HepG2 (cell line): ENCODE data around the gene PIWIL4. TPM values are rescaled to one million over a fixed set of nuclear protein-coding genes. Genes with fewer than 3 reads are reported as not detected.

ENCODE experiments used
- ATAC-seq: fragments of 200-7000 bp; cut with Tn5 transposase; 3 replicates; pipeline ENCODE4 v1.9.1; 2020; ENCODE audit warnings: mild to moderate bottlenecking, moderate library complexity
- BruUV-seq: library from RNA; stranded (reverse); fragments of 400-500 nt; replicated peaks from 2 replicates; lab custom pipeline; 2021; lab: Mats Ljungman, UMichigan
- CTCF ChIA-PET: fragments of 300-600 bp; formaldehyde crosslinking; extraction: SDS; loops from one replicate; lab custom pipeline; 2021; ENCODE audit warnings: low total read pairs, inconsistent platforms, low intra/inter-chr PET ratio; lab: Yijun Ruan, JAX
- POLR2A ChIA-PET: fragments of 350-600 bp; sonication (Branson Sonifier 250); formaldehyde crosslinking; loops from one replicate; lab custom pipeline; 2020; ENCODE audit warnings: antibody characterized with exemption, inconsistent platforms; lab: Yijun Ruan, JAX
- DNase-seq: peaks from one replicate; pipeline ENCODE4 v3.0.0-alpha.2; 2015; ENCODE audit warnings: low spot score
- FAIRE-seq: peaks from 3 replicates; lab custom pipeline; 2011; peaks lifted over from hg19 to GRCh38; lab: Jason Lieb, UNC
- H2AFZ ChIP-seq: one replicate; pipeline ENCODE4 v1.6.1; 2011; ENCODE audit warnings: low read length, inconsistent platforms
- H3K27ac ChIP-seq: fragments of 300-600 bp; 3 replicates; pipeline ENCODE4 v1.8.0; 2011; ENCODE audit warnings: mixed run types, mild to moderate bottlenecking, mixed read lengths, low read length, inconsistent platforms; ENCODE audit not compliant: insufficient read depth; ENCODE audit errors: extremely low read length
- H3K27me3 ChIP-seq, 2 experiments: fragments of 200-600 bp in 1 of 2; 2 replicates in 1 of 2; 3 replicates in 1 of 2; pipeline versions ENCODE4 v1.6.0 to v1.8.0; 2011; ENCODE audit warnings: low read length in 2 of 2, mild to moderate bottlenecking in 2 of 2, moderate library complexity in 2 of 2, inconsistent platforms in 1 of 2; ENCODE audit not compliant: insufficient read depth in 2 of 2, control insufficient read depth in 1 of 2
- H3K36me3 ChIP-seq, 2 experiments: fragments of 200-600 bp in 1 of 2; replicated peaks in 1 of 2; 2 replicates in 1 of 2; 3 replicates in 1 of 2; pipeline versions ENCODE4 v1.5.1 to v1.8.0; 2011; ENCODE audit warnings: low read length in 2 of 2, inconsistent platforms in 1 of 2; ENCODE audit not compliant: insufficient read depth in 2 of 2, control insufficient read depth in 1 of 2
- H3K4me1 ChIP-seq: 2 replicates; pipeline ENCODE4 v1.5.1; 2012; ENCODE audit warnings: low read length, inconsistent platforms; ENCODE audit not compliant: insufficient read depth
- H3K4me2 ChIP-seq: 2 replicates; pipeline ENCODE4 v1.6.0; 2011; ENCODE audit warnings: low read depth, low read length, inconsistent platforms
- H3K4me3 ChIP-seq, 3 experiments: fragments of 200-600 bp in 1 of 3; sonication (generic), shearing (Covaris generic) in 1 of 3; replicated peaks in 1 of 3; 2 replicates each; pipeline ENCODE4 v1.5.1; 2011 to 2016; ENCODE audit warnings: low read length in 3 of 3, inconsistent platforms in 2 of 3, low read depth in 2 of 3, mild to moderate bottlenecking in 2 of 3, control low read depth in 1 of 3, mixed read lengths in 1 of 3; ENCODE audit not compliant: insufficient read depth in 1 of 3
- H3K79me2 ChIP-seq: one replicate; pipeline ENCODE4 v1.6.1; 2011; ENCODE audit warnings: low read length, inconsistent platforms; ENCODE audit not compliant: insufficient read depth
- H3K9ac ChIP-seq: 2 replicates; pipeline ENCODE4 v1.6.0; 2011; ENCODE audit warnings: mild to moderate bottlenecking, low read depth, low read length, inconsistent platforms; ENCODE audit not compliant: insufficient read depth
- H3K9me3 ChIP-seq: 2 replicates; pipeline ENCODE4 v1.5.1; 2012; ENCODE audit warnings: mild to moderate bottlenecking, low read length
- H4K20me1 ChIP-seq: 2 replicates; pipeline ENCODE4 v1.6.0; 2011; ENCODE audit warnings: inconsistent platforms, mild to moderate bottlenecking, low read length, moderate library complexity; ENCODE audit not compliant: insufficient read depth
- EP300 ChIP-seq, 3 experiments: sonication (generic) in 1 of 3; formaldehyde crosslinking in 1 of 3; IDR thresholded peaks; 2 replicates each; pipeline versions ENCODE4 v1.5.1 to v1.6.1; 2011 to 2020; ENCODE audit warnings: low read depth in 2 of 3, low read length in 2 of 3, borderline replicate concordance in 1 of 3, improper control_type of control experiment in 1 of 3, mild to moderate bottlenecking in 1 of 3, missing genetic modification reagents in 1 of 3, moderate library complexity in 1 of 3
- REXO4 ChIP-seq: sonication (generic); formaldehyde crosslinking; IDR thresholded peaks from 2 replicates; pipeline ENCODE4 v1.8.0; 2022; ENCODE audit warnings: missing genetic modification reagents, mild to moderate bottlenecking, borderline replicate concordance
- ZNF709 ChIP-seq: sonication (generic); formaldehyde crosslinking; IDR thresholded peaks from 2 replicates; pipeline ENCODE4 v1.5.0; 2020; ENCODE audit warnings: mild to moderate bottlenecking, missing genetic modification reagents
- ZNF777 ChIP-seq: sonication (generic); formaldehyde crosslinking; IDR thresholded peaks from 2 replicates; pipeline ENCODE4 v1.4.0; 2020; ENCODE audit warnings: missing genetic modification reagents
- WGBS: methylation state at CpG from one replicate; pipeline ENCODE4 v1.1.6; 2017; ENCODE audit warnings: low lambda C conversion rate; 5-methylcytosine and 5-hydroxymethylcytosine counted together
- in situ Hi-C: cut with HindIII; loops from 2 replicates; pipeline ENCODE4 v1.10.0; 2017; ENCODE audit warnings: low pct_unique_long_range_greater_than_20kb; ENCODE audit not compliant: extremely low pct_ligation_motif_present
- intact Hi-C: fragments of 100-400 bp; cut with micrococcal nuclease; formaldehyde crosslinking; loops from one replicate; pipeline ENCODE4 v1.10.0; 2022; ENCODE audit not compliant: unreplicated experiment
- polyA plus RNA-seq, 8 experiments: library from polyadenylated mRNA; depleted of rRNA in 3 of 8; stranded (reverse) in 7 of 8; unstranded in 1 of 8; fragments of >200 nt; fragmentation: Illumina TruSeq in 4 of 8; extraction: Trizol in 4 of 8; gene quantifications; 2 replicates each; pipeline versions ENCODE4 v1.2.1 to v1.2.3, GENCODE V29; 2011 to 2016; ENCODE audit warnings: low read depth in 4 of 8, missing spikeins in 1 of 8, mixed read lengths in 1 of 8; ENCODE audit not compliant: insufficient read depth in 1 of 8
- total RNA-seq, 5 experiments: library from RNA; depleted of rRNA; stranded (reverse); fragments of >200 nt; fragmentation: Illumina TruSeq; extraction: Trizol; gene quantifications; 2 replicates each; pipeline ENCODE4 v1.2.3, GENCODE V29; 2016; ENCODE audit warnings: low read depth in 1 of 5
- TF ChIP-seq, protein P1 (sequence below): sonication (generic); formaldehyde crosslinking; IDR thresholded peaks from 2 replicates; pipeline ENCODE4 v1.8.0; 2022; ENCODE audit warnings: mild to moderate bottlenecking, missing genetic modification reagents, borderline replicate concordance
- TF ChIP-seq, protein P2 (sequence below): sonication (generic); formaldehyde crosslinking; IDR thresholded peaks from 2 replicates; pipeline ENCODE4 v1.4.0; 2020; ENCODE audit warnings: missing genetic modification reagents, borderline replicate concordance
- TF ChIP-seq, protein P3 (sequence below): sonication (generic); formaldehyde crosslinking; IDR thresholded peaks from 2 replicates; pipeline ENCODE4 v1.9.0; 2022; ENCODE audit warnings: missing genetic modification reagents, mild to moderate bottlenecking, borderline replicate concordance
- TF ChIP-seq, protein P4 (sequence below): sonication (generic); formaldehyde crosslinking; conservative IDR thresholded peaks from 2 replicates; pipeline ENCODE4 v1.5.0; 2020; ENCODE audit warnings: missing genetic modification reagents
- TF ChIP-seq, protein P5 (sequence below), 2 experiments: sonication (generic) in 1 of 2; formaldehyde crosslinking in 1 of 2; IDR thresholded peaks; 2 replicates each; pipeline versions ENCODE4 v1.4.0 to v1.6.1; 2018 to 2020; ENCODE audit warnings: missing genetic modification reagents in 2 of 2, borderline replicate concordance in 1 of 2, low read depth in 1 of 2, mild to moderate bottlenecking in 1 of 2, missing biosample characterization in 1 of 2
- TF ChIP-seq, protein P6 (sequence below): sonication (generic); formaldehyde crosslinking; IDR thresholded peaks from 2 replicates; pipeline ENCODE4 v1.4.0; 2020; ENCODE audit warnings: mild to moderate bottlenecking, missing genetic modification reagents

PIWIL4 gene
- total and polyA plus RNA-seq, 2 of the 13 experiments (the other 11 are each of a cell fraction or from before 2014, with no cell fraction given): 0.08 TPM; not detected in 1

DNA sequence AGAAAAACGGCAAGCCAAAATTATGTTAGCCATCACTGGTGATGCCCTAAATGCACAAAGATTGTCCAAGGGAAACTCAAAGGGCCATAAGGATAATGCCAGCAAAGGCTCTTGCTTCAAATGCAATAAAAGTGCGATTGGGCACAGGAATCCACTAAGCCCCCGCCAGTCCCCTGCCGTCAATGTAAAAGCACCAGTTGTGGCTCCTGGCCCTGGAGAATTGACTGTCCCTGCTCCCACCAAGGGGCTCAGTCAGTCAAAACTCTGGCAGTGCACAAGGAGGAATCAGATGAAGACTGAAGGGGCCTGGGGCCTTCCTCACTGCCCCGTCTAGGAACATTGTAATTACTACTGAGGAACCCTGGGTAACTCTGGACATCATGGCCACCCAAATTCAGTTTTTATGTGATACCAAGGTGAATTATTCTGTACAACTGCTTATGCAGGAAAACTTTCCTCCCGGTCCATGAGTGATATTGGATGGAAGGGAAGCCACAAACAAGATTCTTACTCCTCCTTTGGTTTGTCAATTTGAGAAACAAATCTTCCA, 85.6 kb downstream of the PIWIL4 start:
- in situ Hi-C loops: no loop called here
- intact Hi-C loops: no loop called here
- H4K20me1 ChIP-seq: no peaks in the 10 kb centered on the region
- ChIA-PET POLR2A (no interaction called here), CTCF (no interaction called here)
- no peaks in the 10 kb centered on the region for H3K4me1 ChIP-seq
- 63% methylated on average over 4 of the region's 6 CpGs for WGBS
- no peak for ATAC-seq
- no peak overlapping the region for H3K9ac ChIP-seq
- H3K27me3 ChIP-seq: no peaks in the 10 kb centered on the region
- no peaks in the 10 kb centered on the region for H3K79me2 ChIP-seq
- no peaks in the 10 kb centered on the region for H3K9me3 ChIP-seq
- H3K27ac ChIP-seq: no peak overlapping the region
- BruUV-seq: no TSS peak
- no peak overlapping the region for H3K4me2 ChIP-seq
- no peak overlapping the region for H2AFZ ChIP-seq
- DNase-seq: no peak
- H3K4me3 ChIP-seq: no peak overlapping the region
- FAIRE-seq: no peak
- H3K36me3 ChIP-seq: no peaks in the 10 kb centered on the region
- TF ChIP-seq, protein P1, sequence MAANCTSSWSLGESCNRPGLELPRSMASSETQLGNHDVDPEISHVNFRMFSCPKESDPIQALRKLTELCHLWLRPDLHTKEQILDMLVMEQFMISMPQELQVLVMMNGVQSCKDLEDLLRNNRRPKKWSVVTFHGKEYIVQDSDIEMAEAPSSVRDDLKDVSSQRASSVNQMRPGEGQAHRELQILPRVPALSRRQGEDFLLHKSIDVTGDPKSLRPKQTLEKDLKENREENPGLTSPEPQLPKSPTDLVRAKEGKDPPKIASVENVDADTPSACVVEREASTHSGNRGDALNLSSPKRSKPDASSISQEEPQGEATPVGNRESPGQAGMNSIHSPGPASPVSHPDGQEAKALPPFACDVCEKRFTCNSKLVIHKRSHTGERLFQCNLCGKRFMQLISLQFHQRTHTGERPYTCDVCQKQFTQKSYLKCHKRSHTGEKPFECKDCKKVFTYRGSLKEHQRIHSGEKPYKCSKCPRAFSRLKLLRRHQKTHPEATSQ (CRISPR knock-in tag): no peak
- no peak for TF ChIP-seq REXO4 (CRISPR knock-in tag)
- no peak for TF ChIP-seq EP300 (IDR thresholded peaks at IDR 0.05; ENCODE audit: low read depth in 2 of 2, low read length in 2 of 2)
- TF ChIP-seq EP300 (CRISPR knock-in tag; IDR thresholded peaks at IDR 0.05; ENCODE audit: borderline replicate concordance): no peak
- TF ChIP-seq, protein P2, sequence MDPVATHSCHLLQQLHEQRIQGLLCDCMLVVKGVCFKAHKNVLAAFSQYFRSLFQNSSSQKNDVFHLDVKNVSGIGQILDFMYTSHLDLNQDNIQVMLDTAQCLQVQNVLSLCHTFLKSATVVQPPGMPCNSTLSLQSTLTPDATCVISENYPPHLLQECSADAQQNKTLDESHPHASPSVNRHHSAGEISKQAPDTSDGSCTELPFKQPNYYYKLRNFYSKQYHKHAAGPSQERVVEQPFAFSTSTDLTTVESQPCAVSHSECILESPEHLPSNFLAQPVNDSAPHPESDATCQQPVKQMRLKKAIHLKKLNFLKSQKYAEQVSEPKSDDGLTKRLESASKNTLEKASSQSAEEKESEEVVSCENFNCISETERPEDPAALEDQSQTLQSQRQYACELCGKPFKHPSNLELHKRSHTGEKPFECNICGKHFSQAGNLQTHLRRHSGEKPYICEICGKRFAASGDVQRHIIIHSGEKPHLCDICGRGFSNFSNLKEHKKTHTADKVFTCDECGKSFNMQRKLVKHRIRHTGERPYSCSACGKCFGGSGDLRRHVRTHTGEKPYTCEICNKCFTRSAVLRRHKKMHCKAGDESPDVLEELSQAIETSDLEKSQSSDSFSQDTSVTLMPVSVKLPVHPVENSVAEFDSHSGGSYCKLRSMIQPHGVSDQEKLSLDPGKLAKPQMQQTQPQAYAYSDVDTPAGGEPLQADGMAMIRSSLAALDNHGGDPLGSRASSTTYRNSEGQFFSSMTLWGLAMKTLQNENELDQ (CRISPR knock-in tag): no peak
- TF ChIP-seq, protein P3, sequence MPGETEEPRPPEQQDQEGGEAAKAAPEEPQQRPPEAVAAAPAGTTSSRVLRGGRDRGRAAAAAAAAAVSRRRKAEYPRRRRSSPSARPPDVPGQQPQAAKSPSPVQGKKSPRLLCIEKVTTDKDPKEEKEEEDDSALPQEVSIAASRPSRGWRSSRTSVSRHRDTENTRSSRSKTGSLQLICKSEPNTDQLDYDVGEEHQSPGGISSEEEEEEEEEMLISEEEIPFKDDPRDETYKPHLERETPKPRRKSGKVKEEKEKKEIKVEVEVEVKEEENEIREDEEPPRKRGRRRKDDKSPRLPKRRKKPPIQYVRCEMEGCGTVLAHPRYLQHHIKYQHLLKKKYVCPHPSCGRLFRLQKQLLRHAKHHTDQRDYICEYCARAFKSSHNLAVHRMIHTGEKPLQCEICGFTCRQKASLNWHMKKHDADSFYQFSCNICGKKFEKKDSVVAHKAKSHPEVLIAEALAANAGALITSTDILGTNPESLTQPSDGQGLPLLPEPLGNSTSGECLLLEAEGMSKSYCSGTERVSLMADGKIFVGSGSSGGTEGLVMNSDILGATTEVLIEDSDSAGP (CRISPR knock-in tag): no peak
- no peak for TF ChIP-seq ZNF709 (CRISPR knock-in tag)
- TF ChIP-seq, protein P4, sequence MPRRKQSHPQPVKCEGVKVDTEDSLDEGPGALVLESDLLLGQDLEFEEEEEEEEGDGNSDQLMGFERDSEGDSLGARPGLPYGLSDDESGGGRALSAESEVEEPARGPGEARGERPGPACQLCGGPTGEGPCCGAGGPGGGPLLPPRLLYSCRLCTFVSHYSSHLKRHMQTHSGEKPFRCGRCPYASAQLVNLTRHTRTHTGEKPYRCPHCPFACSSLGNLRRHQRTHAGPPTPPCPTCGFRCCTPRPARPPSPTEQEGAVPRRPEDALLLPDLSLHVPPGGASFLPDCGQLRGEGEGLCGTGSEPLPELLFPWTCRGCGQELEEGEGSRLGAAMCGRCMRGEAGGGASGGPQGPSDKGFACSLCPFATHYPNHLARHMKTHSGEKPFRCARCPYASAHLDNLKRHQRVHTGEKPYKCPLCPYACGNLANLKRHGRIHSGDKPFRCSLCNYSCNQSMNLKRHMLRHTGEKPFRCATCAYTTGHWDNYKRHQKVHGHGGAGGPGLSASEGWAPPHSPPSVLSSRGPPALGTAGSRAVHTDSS (CRISPR knock-in tag): no peak
- TF ChIP-seq, protein P5, sequence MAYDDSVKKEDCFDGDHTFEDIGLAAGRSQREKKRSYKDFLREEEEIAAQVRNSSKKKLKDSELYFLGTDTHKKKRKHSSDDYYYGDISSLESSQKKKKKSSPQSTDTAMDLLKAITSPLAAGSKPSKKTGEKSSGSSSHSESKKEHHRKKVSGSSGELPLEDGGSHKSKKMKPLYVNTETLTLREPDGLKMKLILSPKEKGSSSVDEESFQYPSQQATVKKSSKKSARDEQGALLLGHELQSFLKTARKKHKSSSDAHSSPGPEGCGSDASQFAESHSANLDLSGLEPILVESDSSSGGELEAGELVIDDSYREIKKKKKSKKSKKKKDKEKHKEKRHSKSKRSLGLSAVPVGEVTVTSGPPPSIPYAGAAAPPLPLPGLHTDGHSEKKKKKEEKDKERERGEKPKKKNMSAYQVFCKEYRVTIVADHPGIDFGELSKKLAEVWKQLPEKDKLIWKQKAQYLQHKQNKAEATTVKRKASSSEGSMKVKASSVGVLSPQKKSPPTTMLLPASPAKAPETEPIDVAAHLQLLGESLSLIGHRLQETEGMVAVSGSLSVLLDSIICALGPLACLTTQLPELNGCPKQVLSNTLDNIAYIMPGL (CRISPR knock-in tag; IDR thresholded peaks at IDR 0.05; ENCODE audit: borderline replicate concordance in 1 of 2, low read depth in 1 of 2): no peak
- TF ChIP-seq, protein P6, sequence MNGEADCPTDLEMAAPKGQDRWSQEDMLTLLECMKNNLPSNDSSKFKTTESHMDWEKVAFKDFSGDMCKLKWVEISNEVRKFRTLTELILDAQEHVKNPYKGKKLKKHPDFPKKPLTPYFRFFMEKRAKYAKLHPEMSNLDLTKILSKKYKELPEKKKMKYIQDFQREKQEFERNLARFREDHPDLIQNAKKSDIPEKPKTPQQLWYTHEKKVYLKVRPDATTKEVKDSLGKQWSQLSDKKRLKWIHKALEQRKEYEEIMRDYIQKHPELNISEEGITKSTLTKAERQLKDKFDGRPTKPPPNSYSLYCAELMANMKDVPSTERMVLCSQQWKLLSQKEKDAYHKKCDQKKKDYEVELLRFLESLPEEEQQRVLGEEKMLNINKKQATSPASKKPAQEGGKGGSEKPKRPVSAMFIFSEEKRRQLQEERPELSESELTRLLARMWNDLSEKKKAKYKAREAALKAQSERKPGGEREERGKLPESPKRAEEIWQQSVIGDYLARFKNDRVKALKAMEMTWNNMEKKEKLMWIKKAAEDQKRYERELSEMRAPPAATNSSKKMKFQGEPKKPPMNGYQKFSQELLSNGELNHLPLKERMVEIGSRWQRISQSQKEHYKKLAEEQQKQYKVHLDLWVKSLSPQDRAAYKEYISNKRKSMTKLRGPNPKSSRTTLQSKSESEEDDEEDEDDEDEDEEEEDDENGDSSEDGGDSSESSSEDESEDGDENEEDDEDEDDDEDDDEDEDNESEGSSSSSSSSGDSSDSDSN (CRISPR knock-in tag): no peak
- TF ChIP-seq ZNF777 (CRISPR knock-in tag): no peak
